Thoracic aorta (tissue), 2 donors: ENCODE measurements around the gene SGMS2. TPM values are rescaled to one million over a fixed set of nuclear protein-coding genes. Genes with fewer than 3 reads are reported as not detected.

Source experiments
- ATAC-seq: fragments of 150-250 bp; one replicate; pipeline ENCODE4 v1.8.0; 2017; ENCODE audit warnings: low read depth; ENCODE audit not compliant: insufficient number of reproducible peaks, low FRiP score
- DNase-seq: peaks from one replicate; pipeline ENCODE4 v3.0.0-alpha.2; 2020; ENCODE audit warnings: low spot score
- H3K27ac ChIP-seq, 2 donors: fragments of 200-600 bp; sonication (generic); 1 replicate in 1 of 2; 2 replicates in 1 of 2; pipeline ENCODE4 v1.5.1; 2016; ENCODE audit warnings: mild to moderate bottlenecking in 2 of 2, moderate library complexity in 2 of 2
- H3K27me3 ChIP-seq: fragments of 200-600 bp; sonication (generic); replicated peaks from 2 replicates; pipeline ENCODE4 v1.6.0; 2016; ENCODE audit warnings: mild to moderate bottlenecking; ENCODE audit not compliant: insufficient read depth
- H3K36me3 ChIP-seq: fragments of 200-600 bp; sonication (generic); one replicate; pipeline ENCODE4 v1.5.1; 2016
- H3K4me1 ChIP-seq, 2 donors: fragments of 200-600 bp; sonication (generic); 1 replicate in 1 of 2; 2 replicates in 1 of 2; pipeline versions ENCODE4 v1.5.1 to v1.6.0; 2016; ENCODE audit warnings: low read depth in 2 of 2, mild to moderate bottlenecking in 1 of 2; ENCODE audit not compliant: control insufficient read depth in 1 of 2
- H3K4me3 ChIP-seq: fragments of 200-600 bp; sonication (generic); 2 replicates; pipeline ENCODE4 v1.5.1; 2016; ENCODE audit warnings: mild to moderate bottlenecking
- H3K9me3 ChIP-seq: fragments of 200-600 bp; sonication (generic); 2 replicates; pipeline ENCODE4 v1.5.1; 2016
- CTCF ChIP-seq: fragments of 200-600 bp; sonication (generic); IDR thresholded peaks from one replicate; pipeline ENCODE4 v1.5.1; 2019; ENCODE audit warnings: antibody characterized with exemption
- total RNA-seq, 2 donors: library from RNA; depleted of rRNA; stranded (reverse); fragments of >200 nt; gene quantifications; one replicate each; pipeline versions ENCODE4 v1.1.0 to v1.2.3, GENCODE V29; 2016

Gene SGMS2
- total RNA-seq, 2 donors from 2014 or later = 119 to 231 TPM

GRCh38 chr4:107950746-107951540, 126.2 kb downstream of the SGMS2 start:
- no peaks in the 10 kb centered on the region for H3K27me3 ChIP-seq
- no peaks in the 10 kb centered on the region for H3K4me1 ChIP-seq
- no peak overlapping the region for H3K4me3 ChIP-seq
- TF ChIP-seq CTCF = no peak
- ATAC-seq (no peak), DNase-seq (no peak)
- peaks cover 26% of the 10 kb centered on the region for H3K36me3 ChIP-seq
- no peak overlapping the region for H3K27ac ChIP-seq
- peaks cover 5% of the 10 kb centered on the region for H3K9me3 ChIP-seq

- Histone ChIP-seq H3K27me3 (no peaks in the 10 kb centered on the region), H3K4me3 (no peak overlapping the region), H3K9me3 (peaks cover 5% of the 10 kb centered on the region), H3K27ac (no peak overlapping the region), H3K36me3 (peaks cover 26% of the 10 kb centered on the region), H3K4me1 (no peaks in the 10 kb centered on the region)
- TF ChIP-seq CTCF = no peak
- ATAC-seq (no peak), DNase-seq (no peak)
Measured at GRCh38 chr4:107951551-107951950, 126.8 kb downstream of the SGMS2 start.

GRCh38 chr4:107956011-107956410, 131.3 kb downstream of the SGMS2 start:
- no peaks in the 10 kb centered on the region for H3K27me3 ChIP-seq
- no peak for ATAC-seq
- H3K4me1 ChIP-seq = no peaks in the 10 kb centered on the region
- peaks cover 13% of the 10 kb centered on the region for H3K9me3 ChIP-seq
- no peak overlapping the region for H3K27ac ChIP-seq
- H3K4me3 ChIP-seq = no peak overlapping the region
- H3K36me3 ChIP-seq = peaks cover 4% of the 10 kb centered on the region
- no peak for DNase-seq
- no peak for TF ChIP-seq CTCF

Other genes with a start within 250 kb of the SGMS2 start
- gene PAPSS1, start 104.7 kb upstream of the SGMS2 start, total RNA-seq = 10 to 100 TPM; 20.0 to 29.8 TPM
- gene CYP2U1, start 106.6 kb downstream of the SGMS2 start, total RNA-seq = 10 to 100 TPM; 19.6 to 21.1 TPM
- gene HADH, start 165.0 kb downstream of the SGMS2 start, total RNA-seq = 10 to 100 TPM; 46.1 to 58.1 TPM